ENCODE data around the gene SUB1.

SUB1 gene

DNA sequence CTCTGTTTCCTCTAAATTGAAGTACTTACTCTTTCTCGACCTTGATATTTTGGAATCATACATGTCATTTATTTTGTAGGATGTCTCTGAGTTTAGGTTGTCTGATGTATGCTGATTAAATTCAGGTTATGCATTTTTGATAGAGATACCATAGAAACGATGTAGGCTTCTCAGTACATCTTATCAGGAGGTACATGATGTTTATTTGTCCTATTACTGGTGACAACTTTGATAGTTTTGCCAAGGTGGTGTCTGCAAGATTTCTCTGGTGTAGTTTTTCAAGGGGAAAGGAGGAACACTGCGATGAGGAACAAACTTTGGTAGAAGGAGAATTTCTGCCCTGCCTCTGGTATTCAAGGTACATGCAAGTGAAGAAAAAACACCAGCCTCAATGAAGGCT lies 29.9 kb downstream of the SUB1 start:
- Histone ChIP-seq H3K36me3 (no peaks in the 10 kb centered on the region), H3K27me3 (no peaks in the 10 kb centered on the region), H3K4me1 (no peaks in the 10 kb centered on the region), H3K9me3 (no peaks in the 10 kb centered on the region), H3K4me3 (ENCODE audit: low read depth, low read length) (no peak overlapping the region)
- TF ChIP-seq, protein P1, sequence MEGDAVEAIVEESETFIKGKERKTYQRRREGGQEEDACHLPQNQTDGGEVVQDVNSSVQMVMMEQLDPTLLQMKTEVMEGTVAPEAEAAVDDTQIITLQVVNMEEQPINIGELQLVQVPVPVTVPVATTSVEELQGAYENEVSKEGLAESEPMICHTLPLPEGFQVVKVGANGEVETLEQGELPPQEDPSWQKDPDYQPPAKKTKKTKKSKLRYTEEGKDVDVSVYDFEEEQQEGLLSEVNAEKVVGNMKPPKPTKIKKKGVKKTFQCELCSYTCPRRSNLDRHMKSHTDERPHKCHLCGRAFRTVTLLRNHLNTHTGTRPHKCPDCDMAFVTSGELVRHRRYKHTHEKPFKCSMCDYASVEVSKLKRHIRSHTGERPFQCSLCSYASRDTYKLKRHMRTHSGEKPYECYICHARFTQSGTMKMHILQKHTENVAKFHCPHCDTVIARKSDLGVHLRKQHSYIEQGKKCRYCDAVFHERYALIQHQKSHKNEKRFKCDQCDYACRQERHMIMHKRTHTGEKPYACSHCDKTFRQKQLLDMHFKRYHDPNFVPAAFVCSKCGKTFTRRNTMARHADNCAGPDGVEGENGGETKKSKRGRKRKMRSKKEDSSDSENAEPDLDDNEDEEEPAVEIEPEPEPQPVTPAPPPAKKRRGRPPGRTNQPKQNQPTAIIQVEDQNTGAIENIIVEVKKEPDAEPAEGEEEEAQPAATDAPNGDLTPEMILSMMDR (IDR thresholded peaks at IDR 0.05; ENCODE audit: low read depth, low read length): no peak
- no peak for DNase-seq

DNA sequence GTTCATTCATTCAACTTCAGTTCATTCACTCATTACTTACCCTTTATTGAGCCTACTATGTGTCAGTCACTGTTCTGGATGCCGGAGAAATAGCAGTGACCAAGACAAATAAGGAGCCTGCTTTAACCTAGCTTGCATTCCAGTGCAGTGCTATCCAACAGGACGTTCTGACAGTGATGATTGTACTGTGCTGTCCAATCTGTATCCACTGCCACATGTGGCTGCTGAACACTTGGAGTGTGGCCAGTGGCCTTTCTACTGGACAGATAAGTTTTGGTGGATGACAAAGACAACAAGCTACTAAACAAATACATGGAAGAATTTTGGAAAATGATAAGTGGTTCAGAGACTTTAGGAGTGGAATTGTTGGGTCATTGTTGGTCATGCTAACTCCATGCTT lies 33.6 kb downstream of the SUB1 start:
- no peak overlapping the region for H3K4me3 ChIP-seq (ENCODE audit: low read depth, low read length)
- H3K4me1 ChIP-seq: no peaks in the 10 kb centered on the region
- no peaks in the 10 kb centered on the region for H3K27me3 ChIP-seq
- H3K9me3 ChIP-seq: no peaks in the 10 kb centered on the region
- no peak for DNase-seq
- TF ChIP-seq, protein P1 (IDR thresholded peaks at IDR 0.05; ENCODE audit: low read depth, low read length): no peak
- H3K36me3 ChIP-seq: no peaks in the 10 kb centered on the region

DNA sequence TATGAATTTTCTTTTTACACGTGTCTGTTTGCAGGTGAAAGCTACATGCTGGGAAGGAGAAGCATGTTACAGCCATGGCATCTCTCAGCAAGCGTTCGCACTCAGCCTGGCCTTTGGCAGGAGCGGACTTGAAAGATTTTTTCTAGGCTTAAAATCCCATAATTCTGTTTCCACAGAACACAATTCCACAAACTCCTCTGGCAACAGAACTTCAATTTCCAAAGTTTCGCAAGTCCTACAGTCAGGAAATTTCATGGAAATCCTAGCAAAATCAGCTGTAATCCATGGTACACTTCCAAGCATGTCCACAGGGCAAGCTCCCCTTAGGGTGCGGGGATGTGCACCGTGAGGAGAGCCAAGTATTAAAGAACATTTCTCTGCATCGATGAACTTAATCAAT lies 35.9 kb downstream of the SUB1 start:
- no peak for DNase-seq
- TF ChIP-seq, protein P1 (IDR thresholded peaks at IDR 0.05; ENCODE audit: low read depth, low read length): no peak
- Histone ChIP-seq H3K4me1 (no peaks in the 10 kb centered on the region), H3K9me3 (no peaks in the 10 kb centered on the region), H3K4me3 (ENCODE audit: low read depth, low read length) (no peak overlapping the region), H3K27me3 (no peaks in the 10 kb centered on the region), H3K36me3 (no peaks in the 10 kb centered on the region)

DNA sequence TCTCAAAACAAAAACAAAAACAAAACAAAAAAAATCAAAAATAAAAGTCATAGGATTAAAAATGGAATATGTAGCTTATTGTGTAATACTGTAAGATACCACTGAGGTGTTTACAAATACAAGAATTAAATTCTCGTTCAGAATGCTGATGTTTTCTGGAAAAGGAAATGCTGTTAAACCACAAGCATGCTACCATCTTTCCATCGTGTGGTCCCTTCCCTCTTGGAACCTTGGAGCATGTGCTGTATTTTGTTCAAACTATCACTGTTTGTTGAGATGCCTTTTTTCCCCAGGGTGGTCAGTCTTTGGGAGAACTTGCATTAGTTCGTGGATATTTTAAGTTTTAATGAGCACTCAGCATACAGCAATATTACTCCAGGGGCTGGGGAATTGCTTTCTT lies 39.7 kb downstream of the SUB1 start:
- Histone ChIP-seq H3K9me3 (no peaks in the 10 kb centered on the region), H3K4me3 (ENCODE audit: low read depth, low read length) (no peak overlapping the region), H3K27me3 (no peaks in the 10 kb centered on the region), H3K4me1 (no peaks in the 10 kb centered on the region), H3K36me3 (no peaks in the 10 kb centered on the region)
- DNase-seq: no peak
- TF ChIP-seq, protein P1 (IDR thresholded peaks at IDR 0.05; ENCODE audit: low read depth, low read length): no peak

DNA sequence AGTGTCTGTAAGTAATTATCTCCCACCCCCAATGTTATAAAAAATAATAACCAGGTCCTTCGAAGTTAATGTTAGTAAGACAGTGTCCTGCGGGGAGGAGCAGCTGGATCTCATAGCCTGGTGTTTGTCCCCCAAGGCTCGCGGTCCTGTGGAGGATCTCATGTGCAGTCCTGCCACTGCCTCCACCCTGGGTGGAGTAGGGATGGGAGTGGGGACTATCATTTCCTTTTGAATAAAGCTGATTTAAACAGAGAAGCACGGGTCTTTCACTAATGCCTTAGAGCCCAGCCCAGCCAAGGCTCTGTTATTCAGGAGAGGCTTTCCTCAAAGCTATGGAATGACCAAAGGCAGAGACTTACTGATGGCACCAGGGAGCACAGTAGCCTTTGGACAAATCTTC lies 40.2 kb downstream of the SUB1 start:
- H3K4me1 ChIP-seq: no peaks in the 10 kb centered on the region
- H3K9me3 ChIP-seq: no peaks in the 10 kb centered on the region
- no peaks in the 10 kb centered on the region for H3K27me3 ChIP-seq
- H3K4me3 ChIP-seq (ENCODE audit: low read depth, low read length): no peak overlapping the region
- no peak for DNase-seq
- TF ChIP-seq, protein P1 (IDR thresholded peaks at IDR 0.05; ENCODE audit: low read depth, low read length): no peak
- H3K36me3 ChIP-seq: no peaks in the 10 kb centered on the region

DNA sequence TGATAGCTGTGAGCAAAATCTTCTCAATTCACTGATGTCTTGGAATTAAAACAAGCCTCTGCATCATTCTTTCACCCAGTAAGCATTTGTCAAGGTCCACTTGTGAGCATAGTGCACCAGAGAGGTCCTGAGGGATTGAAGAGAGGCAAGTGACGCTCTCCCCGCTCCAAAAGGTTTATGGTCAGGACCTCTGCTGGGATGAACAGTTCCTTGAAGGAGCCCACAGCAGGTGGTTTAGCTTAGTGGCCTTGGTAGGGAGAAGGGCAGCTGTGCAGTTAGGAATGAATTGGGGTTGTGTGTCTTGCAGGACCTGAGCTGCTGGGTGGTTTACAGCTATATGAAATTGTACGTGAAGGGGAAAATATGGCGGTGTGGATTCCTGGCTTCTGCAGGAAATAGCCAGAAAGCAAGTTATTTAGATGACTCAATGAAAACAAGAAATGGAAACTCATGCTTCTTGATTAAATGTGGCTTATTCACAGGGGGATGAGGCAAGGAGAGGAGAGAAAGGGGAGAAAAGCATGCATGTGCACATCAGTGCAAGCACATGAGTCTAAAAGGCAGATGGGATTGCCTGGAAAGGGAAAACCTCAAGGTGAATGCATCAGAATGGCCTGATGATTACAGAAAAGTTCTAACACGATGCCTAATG lies 42.0 kb downstream of the SUB1 start:
- H3K4me3 ChIP-seq (ENCODE audit: low read depth, low read length): no peak overlapping the region
- DNase-seq: no peak
- no peaks in the 10 kb centered on the region for H3K36me3 ChIP-seq
- no peaks in the 10 kb centered on the region for H3K27me3 ChIP-seq
- TF ChIP-seq, protein P1 (IDR thresholded peaks at IDR 0.05; ENCODE audit: low read depth, low read length): no peak
- H3K4me1 ChIP-seq: no peaks in the 10 kb centered on the region
- no peaks in the 10 kb centered on the region for H3K9me3 ChIP-seq

Measured in BE2C (cell line).